Activated CD8-positive, alpha-beta memory T cell treated with anti-CD3 and anti-CD28 coated beads for 36 hours (primary cell): Measurements from ENCODE around the gene REEP2. TPM values are rescaled to one million over a fixed set of nuclear protein-coding genes. Genes with fewer than 3 reads are reported as not detected.
"Not testable (repeated sequence)": the region's sequence is repeated elsewhere in the genome, so short reads cannot be mapped to it uniquely, and the experiment has no call there.

Experiments used
- CTCF ChIA-PET: fragments of 350-600 bp; sonication (Branson Sonifier 250); formaldehyde crosslinking; loops from one replicate; lab custom pipeline; 2021; ENCODE audit warnings: antibody characterized with exemption; lab: Charles Lee
- POLR2A ChIA-PET: fragments of 350-600 bp; sonication (Branson Sonifier 250); formaldehyde crosslinking; loops from one replicate; lab custom pipeline; 2021; ENCODE audit warnings: antibody characterized with exemption; lab: Charles Lee
- total RNA-seq, 2 experiments: library from RNA; stranded (reverse); gene quantifications; one replicate each; pipeline ENCODE4 v1.2.3, GENCODE V29; 2021

Gene REEP2
- 1 to 10 TPM; 5.1 to 6.2 TPM for total RNA-seq

- POLR2A ChIA-PET, result interaction anchor here (1.2 kb wide), 2 partner anchors 10 to 101 kb away, joined by 3 read pairs; partner anchors contain the start of gene FAM53C
Measured at GRCh38 chr5:138438724-138439476, at the start of gene REEP2. Gene REEP2 (plus strand): TSS chr5:138439057. CDS start chr5:138439209, 152 bp downstream.

GRCh38 chr5:138389332-138389731 lies 49.5 kb upstream of the REEP2 start:
- ChIA-PET POLR2A (no interaction called here), CTCF (no interaction called here)

More at GRCh38 chr5:138438724-138439476, at the start of gene REEP2:
- CTCF ChIA-PET, result interaction anchor here (1.2 to 4.2 kb wide), 4 partner anchors 11 to 203 kb away, joined by 3 to 21 read pairs (median 8); partner anchors contain the start of gene EGR1

- POLR2A ChIA-PET, CTCF ChIA-PET: not testable (repeated sequence)
Measured at GRCh38 chr5:138389911-138390310, 48.9 kb upstream of the REEP2 start.

GRCh38 chr5:138391859-138392386 lies 46.9 kb upstream of the REEP2 start:
- ChIA-PET CTCF (no interaction called here), POLR2A (no interaction called here)

GRCh38 chr5:138402640-138403039 lies 36.2 kb upstream of the REEP2 start:
- ChIA-PET CTCF (no interaction called here), POLR2A (no interaction called here)

- ChIA-PET CTCF (interaction anchor here (0.9 to 1.2 kb wide), 3 partner anchors 53 to 275 kb away, joined by 3 to 5 read pairs (median 4); no protein-coding TSS in a partner anchor), POLR2A (no interaction called here)
Measured at GRCh38 chr5:138408023-138408422, 30.8 kb upstream of the REEP2 start.

- CTCF ChIA-PET, result interaction anchor here (1.5 to 1.9 kb wide), 3 partner anchors 39 to 59 kb away, joined by 5 to 8 read pairs (median 6); partner anchors contain the start of gene KDM3B
- POLR2A ChIA-PET, result interaction anchor here (0.6 kb wide), 1 partner anchor 245 kb away, joined by 4 read pairs; no protein-coding TSS in a partner anchor
Measured at GRCh38 chr5:138410996-138411640, 27.7 kb upstream of the REEP2 start.

GRCh38 chr5:138418444-138418843 lies 20.4 kb upstream of the REEP2 start:
- POLR2A ChIA-PET, result no interaction called here
- CTCF ChIA-PET, result no interaction called here

- POLR2A ChIA-PET, result no interaction called here
Measured at GRCh38 chr5:138425079-138425478, 13.8 kb upstream of the REEP2 start.

GRCh38 chr5:138435943-138436342 lies 2.9 kb upstream of the REEP2 start:
- POLR2A ChIA-PET, result no interaction called here
- CTCF ChIA-PET, result interaction anchor here (1.7 kb wide), 1 partner anchor 14 kb away, joined by 7 read pairs; no protein-coding TSS in a partner anchor

More at GRCh38 chr5:138425079-138425478, 13.8 kb upstream of the REEP2 start:
- CTCF ChIA-PET, result interaction anchor here (0.8 kb wide), 1 partner anchor 78 kb away, joined by 3 read pairs; no protein-coding TSS in a partner anchor

GRCh38 chr5:138438003-138438723 lies 694 bp upstream of the REEP2 start:
- CTCF ChIA-PET, result interaction anchor here (0.6 to 1.5 kb wide), 5 partner anchors 12 to 241 kb away, joined by 3 to 13 read pairs (median 3); partner anchors contain the start of gene EGR1

GRCh38 chr5:138439477-138440158 lies 761 bp downstream of the REEP2 start:
- CTCF ChIA-PET, result interaction anchor here (1.2 to 4.2 kb wide), 2 partner anchors 11 to 25 kb away, joined by 4 to 21 read pairs; partner anchors contain the start of gene EGR1
- POLR2A ChIA-PET, result no interaction called here

More at GRCh38 chr5:138438003-138438723, 694 bp upstream of the REEP2 start:
- POLR2A ChIA-PET, result interaction anchor here (0.6 to 1.2 kb wide), 4 partner anchors 11 to 133 kb away, joined by 3 to 5 read pairs (median 4); partner anchors contain the start of gene FAM53C

GRCh38 chr5:138440159-138441073 lies 1.6 kb downstream of the REEP2 start:
- ChIA-PET POLR2A (no interaction called here), CTCF (interaction anchor here (4.2 kb wide), 1 partner anchor 10 kb away, joined by 21 read pairs; no protein-coding TSS in a partner anchor)

GRCh38 chr5:138441221-138441620 lies 2.4 kb downstream of the REEP2 start:
- POLR2A ChIA-PET, result no interaction called here

GRCh38 chr5:138444078-138444773 lies 5.4 kb downstream of the REEP2 start:
- ChIA-PET CTCF (interaction anchor here (1.6 kb wide), 1 partner anchor 13 kb away, joined by 3 read pairs; no protein-coding TSS in a partner anchor), POLR2A (no interaction called here)

More at GRCh38 chr5:138441221-138441620, 2.4 kb downstream of the REEP2 start:
- CTCF ChIA-PET, result interaction anchor here (4.2 kb wide), 1 partner anchor 9 kb away, joined by 21 read pairs; no protein-coding TSS in a partner anchor
